Coronary artery (tissue), 2 donors: ENCODE measurements around the gene VAMP3.

ENCODE experiments used
- DNase-seq: peaks from one replicate; pipeline ENCODE4 v3.0.0-alpha.2; 2017; ENCODE audit warnings: low spot score
- H3K27ac ChIP-seq, 2 donors: fragments of 200-600 bp; sonication (generic); one replicate each; pipeline ENCODE4 v1.5.1; 2016 to 2019
- H3K4me3 ChIP-seq: fragments of 200-600 bp; sonication (generic); 2 replicates; pipeline ENCODE4 v1.5.1; 2016; ENCODE audit warnings: mild to moderate bottlenecking, moderate library complexity
- TF ChIP-seq, protein P1 (sequence below): fragments of 200-600 bp; sonication (generic); IDR thresholded peaks from one replicate; pipeline ENCODE4 v1.5.1; 2019; ENCODE audit warnings: antibody characterized with exemption

Gene VAMP3

GRCh38 chr1:7761103-7761502 is 10.0 kb upstream of the VAMP3 start:
- Histone ChIP-seq H3K4me3 (no peak overlapping the region), H3K27ac (no peak overlapping the region)
- no peak for DNase-seq
- TF ChIP-seq, protein P1, sequence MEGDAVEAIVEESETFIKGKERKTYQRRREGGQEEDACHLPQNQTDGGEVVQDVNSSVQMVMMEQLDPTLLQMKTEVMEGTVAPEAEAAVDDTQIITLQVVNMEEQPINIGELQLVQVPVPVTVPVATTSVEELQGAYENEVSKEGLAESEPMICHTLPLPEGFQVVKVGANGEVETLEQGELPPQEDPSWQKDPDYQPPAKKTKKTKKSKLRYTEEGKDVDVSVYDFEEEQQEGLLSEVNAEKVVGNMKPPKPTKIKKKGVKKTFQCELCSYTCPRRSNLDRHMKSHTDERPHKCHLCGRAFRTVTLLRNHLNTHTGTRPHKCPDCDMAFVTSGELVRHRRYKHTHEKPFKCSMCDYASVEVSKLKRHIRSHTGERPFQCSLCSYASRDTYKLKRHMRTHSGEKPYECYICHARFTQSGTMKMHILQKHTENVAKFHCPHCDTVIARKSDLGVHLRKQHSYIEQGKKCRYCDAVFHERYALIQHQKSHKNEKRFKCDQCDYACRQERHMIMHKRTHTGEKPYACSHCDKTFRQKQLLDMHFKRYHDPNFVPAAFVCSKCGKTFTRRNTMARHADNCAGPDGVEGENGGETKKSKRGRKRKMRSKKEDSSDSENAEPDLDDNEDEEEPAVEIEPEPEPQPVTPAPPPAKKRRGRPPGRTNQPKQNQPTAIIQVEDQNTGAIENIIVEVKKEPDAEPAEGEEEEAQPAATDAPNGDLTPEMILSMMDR: no peak

- DNase-seq: no peak
- Histone ChIP-seq H3K4me3 (no peak overlapping the region), H3K27ac (no peak overlapping the region)
- TF ChIP-seq, protein P1: no peak
Measured at GRCh38 chr1:7767176-7767575, 3.9 kb upstream of the VAMP3 start.

GRCh38 chr1:7768583-7768982 is 2.5 kb upstream of the VAMP3 start:
- Histone ChIP-seq H3K27ac (no peak overlapping the region), H3K4me3 (no peak overlapping the region)
- TF ChIP-seq, protein P1: no peak
- no peak for DNase-seq

DNA sequence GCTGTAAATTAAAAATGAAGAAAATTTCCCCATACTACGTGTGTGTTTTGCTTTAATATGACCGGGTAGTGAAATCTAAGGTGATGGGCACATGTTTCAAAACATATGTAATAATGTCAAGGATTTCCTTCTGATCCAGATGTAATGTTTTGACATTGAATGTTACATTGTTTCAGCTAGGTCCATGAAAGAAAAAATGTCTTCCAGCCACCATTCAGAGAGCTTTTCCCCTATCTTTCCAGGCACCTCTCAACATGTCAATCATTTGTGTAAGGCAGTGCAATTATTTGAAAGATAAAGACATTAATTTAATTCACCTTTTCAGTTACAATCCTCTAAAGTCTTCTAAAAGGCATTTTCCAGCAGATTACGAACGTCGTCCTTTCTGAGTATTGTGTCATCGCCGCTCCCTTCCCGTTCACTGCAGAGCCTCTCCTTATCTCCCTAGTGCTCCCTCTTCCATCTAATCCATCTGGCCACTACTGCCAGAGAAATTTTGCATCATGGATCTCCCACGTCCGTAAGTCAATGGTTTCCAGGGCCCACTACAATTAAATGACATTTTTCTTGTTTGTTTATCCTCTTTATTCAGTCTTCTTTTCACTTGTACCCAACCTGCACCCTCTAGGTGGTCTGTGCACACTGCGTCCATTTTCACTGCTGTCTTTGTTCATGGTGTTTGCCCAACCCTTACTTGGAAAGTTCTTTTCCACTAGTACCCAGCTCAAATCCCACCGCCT is 1.3 kb upstream of the VAMP3 start:
- H3K27ac ChIP-seq: no peak overlapping the region
- H3K4me3 ChIP-seq: no peak overlapping the region
- TF ChIP-seq, protein P1: no peak
- no peak for DNase-seq

GRCh38 chr1:7770669-7770996 is 463 bp upstream of the VAMP3 start:
- Histone ChIP-seq H3K4me3 (peak overlapping the region; percentile 86), H3K27ac (peak overlapping the region; percentile 88 to 93)
- no peak for DNase-seq
- TF ChIP-seq, protein P1: no peak

DNA sequence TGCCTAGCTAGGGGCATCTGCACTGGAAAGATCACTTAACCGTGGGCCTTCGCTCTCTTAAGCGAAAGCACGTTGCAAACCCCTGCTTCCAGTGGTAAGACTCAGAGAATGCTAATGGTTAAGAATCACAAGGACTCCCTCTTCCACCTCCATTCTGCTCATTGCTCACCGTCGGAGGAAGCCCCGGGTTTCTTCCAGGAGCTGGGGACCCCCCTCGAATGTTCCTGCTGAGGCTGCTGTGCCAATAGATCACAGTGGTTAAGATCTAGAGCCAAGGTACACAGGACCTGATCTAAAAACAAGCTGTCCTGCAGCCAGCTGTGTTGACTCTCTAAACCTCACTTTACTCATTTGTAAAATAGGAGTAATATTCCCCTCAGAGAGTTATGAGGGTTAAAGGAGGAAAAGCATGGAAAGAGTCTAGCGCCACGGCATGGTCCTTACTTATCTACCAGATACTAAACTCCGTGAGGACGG is 765 bp downstream of the VAMP3 start:
- TF ChIP-seq, protein P1: no peak

GRCh38 chr1:7777591-7777990 is 6.5 kb downstream of the VAMP3 start:
- Histone ChIP-seq H3K27ac (no peak overlapping the region), H3K4me3 (no peak overlapping the region)
- no peak for DNase-seq
- TF ChIP-seq, protein P1: no peak

More for the DNA sequence above, 765 bp downstream of the VAMP3 start:
- no peak for DNase-seq
- H3K27ac ChIP-seq: peak overlapping the region; percentile 88 to 93
- peak overlapping the region; percentile 86 for H3K4me3 ChIP-seq
